ENCODE data around the gene IGSF3.

DNA sequence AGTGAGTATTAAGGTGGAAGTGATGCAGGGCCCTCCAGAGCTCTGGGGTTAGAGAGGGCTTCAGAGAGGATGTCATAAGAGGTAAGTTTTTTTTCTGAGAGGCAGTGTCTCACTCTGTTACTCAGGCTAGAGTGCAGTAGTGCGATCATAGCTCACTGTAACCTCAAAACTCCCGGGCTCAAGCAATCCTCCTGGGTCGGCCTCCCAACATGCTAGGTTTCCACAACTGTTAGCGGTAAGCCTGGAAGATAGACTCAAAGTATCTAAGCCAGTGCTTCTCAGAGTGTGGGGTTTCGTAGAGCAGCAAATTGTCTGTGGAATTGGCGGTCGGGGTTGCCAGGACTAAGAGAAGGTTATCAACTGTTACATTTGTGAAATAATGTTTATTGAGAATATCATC lies 18.6 kb upstream of the IGSF3 start:
- TF ChIP-seq CTCF (conservative IDR thresholded peaks at IDR 0.05 in 1 of 2, IDR thresholded peaks at IDR 0.05 in 1 of 2; ENCODE audit: extremely low read depth in 1 of 2, insufficient read depth in 1 of 2, low read depth in 1 of 2, low read length in 2 of 2) (no peak), EZH2 (IDR thresholded peaks at IDR 0.05; ENCODE audit: borderline replicate concordance, low read length) (no peak)
